WTC11 (cell line): Measurements from ENCODE around the gene NARS2. TPM values are rescaled to one million over a fixed set of nuclear protein-coding genes. Genes with fewer than 3 reads are reported as not detected.

Experiments
- ELF4 ChIP-seq: sonication (generic); formaldehyde crosslinking; IDR thresholded peaks from 2 replicates; pipeline ENCODE4 v1.8.1; 2022; ENCODE audit warnings: low read depth, mild to moderate bottlenecking, moderate library complexity, missing genetic modification reagents
- FOXP4 ChIP-seq: sonication (generic); formaldehyde crosslinking; IDR thresholded peaks from 2 replicates; pipeline ENCODE4 v1.8.0; 2022; ENCODE audit warnings: mild to moderate bottlenecking, missing genetic modification reagents
- GABPB1 ChIP-seq: sonication (generic); formaldehyde crosslinking; IDR thresholded peaks from 2 replicates; pipeline ENCODE4 v1.8.1; 2023; ENCODE audit warnings: mild to moderate bottlenecking, missing genetic modification reagents
- KAT7 ChIP-seq: sonication (generic); formaldehyde crosslinking; IDR thresholded peaks from 2 replicates; pipeline ENCODE4 v1.8.1; 2023; ENCODE audit warnings: missing genetic modification reagents, mild to moderate bottlenecking, borderline replicate concordance
- NFYB ChIP-seq: sonication (generic); formaldehyde crosslinking; conservative IDR thresholded peaks from 2 replicates; pipeline ENCODE4 v1.8.0; 2022; ENCODE audit warnings: low read depth, missing genetic modification reagents
- ZNF138 ChIP-seq: sonication (generic); formaldehyde crosslinking; conservative IDR thresholded peaks from 2 replicates; pipeline ENCODE4 v1.8.1; 2022; ENCODE audit warnings: mild to moderate bottlenecking, moderate library complexity, missing genetic modification reagents
- ZNF317 ChIP-seq: sonication (generic); formaldehyde crosslinking; IDR thresholded peaks from 2 replicates; pipeline ENCODE4 v1.8.1; 2023; ENCODE audit warnings: low read depth, mild to moderate bottlenecking, moderate library complexity, missing genetic modification reagents, borderline replicate concordance
- ZNF396 ChIP-seq: fragments of 250-450 bp; sonication (Bioruptor Pico); IDR thresholded peaks from 2 replicates; pipeline ENCODE4 v1.8.0; 2021; ENCODE audit warnings: mild to moderate bottlenecking, moderate library complexity, borderline replicate concordance
- ZNF423 ChIP-seq: fragments of 250-450 bp; sonication (Bioruptor Pico); IDR thresholded peaks from 2 replicates; pipeline ENCODE4 v2.1.2; 2022; ENCODE audit warnings: mild to moderate bottlenecking, moderate library complexity
- total RNA-seq: library from RNA; stranded (reverse); gene quantifications from 3 replicates; pipeline ENCODE4 v1.2.3, GENCODE V29; 2021
- TF ChIP-seq, protein P1 (sequence below): sonication (generic); formaldehyde crosslinking; IDR thresholded peaks from 2 replicates; pipeline ENCODE4 v1.8.1; 2023; ENCODE audit warnings: mild to moderate bottlenecking, missing genetic modification reagents, borderline replicate concordance
- TF ChIP-seq, protein P2 (sequence below): sonication (generic); formaldehyde crosslinking; IDR thresholded peaks from 2 replicates; pipeline ENCODE4 v1.8.0; 2023; ENCODE audit warnings: missing genetic modification reagents, mild to moderate bottlenecking, borderline replicate concordance
- TF ChIP-seq, protein P3 (sequence below): sonication (generic); formaldehyde crosslinking; IDR thresholded peaks from 2 replicates; pipeline ENCODE4 v1.8.0; 2022; ENCODE audit warnings: missing genetic modification reagents
- TF ChIP-seq, protein P4 (sequence below): sonication (generic); formaldehyde crosslinking; conservative IDR thresholded peaks from 2 replicates; pipeline ENCODE4 v1.8.1; 2022; ENCODE audit warnings: mild to moderate bottlenecking, missing genetic modification reagents

Gene NARS2
- total RNA-seq, 1 experiment from 2014 or later, result 36.4 TPM

DNA sequence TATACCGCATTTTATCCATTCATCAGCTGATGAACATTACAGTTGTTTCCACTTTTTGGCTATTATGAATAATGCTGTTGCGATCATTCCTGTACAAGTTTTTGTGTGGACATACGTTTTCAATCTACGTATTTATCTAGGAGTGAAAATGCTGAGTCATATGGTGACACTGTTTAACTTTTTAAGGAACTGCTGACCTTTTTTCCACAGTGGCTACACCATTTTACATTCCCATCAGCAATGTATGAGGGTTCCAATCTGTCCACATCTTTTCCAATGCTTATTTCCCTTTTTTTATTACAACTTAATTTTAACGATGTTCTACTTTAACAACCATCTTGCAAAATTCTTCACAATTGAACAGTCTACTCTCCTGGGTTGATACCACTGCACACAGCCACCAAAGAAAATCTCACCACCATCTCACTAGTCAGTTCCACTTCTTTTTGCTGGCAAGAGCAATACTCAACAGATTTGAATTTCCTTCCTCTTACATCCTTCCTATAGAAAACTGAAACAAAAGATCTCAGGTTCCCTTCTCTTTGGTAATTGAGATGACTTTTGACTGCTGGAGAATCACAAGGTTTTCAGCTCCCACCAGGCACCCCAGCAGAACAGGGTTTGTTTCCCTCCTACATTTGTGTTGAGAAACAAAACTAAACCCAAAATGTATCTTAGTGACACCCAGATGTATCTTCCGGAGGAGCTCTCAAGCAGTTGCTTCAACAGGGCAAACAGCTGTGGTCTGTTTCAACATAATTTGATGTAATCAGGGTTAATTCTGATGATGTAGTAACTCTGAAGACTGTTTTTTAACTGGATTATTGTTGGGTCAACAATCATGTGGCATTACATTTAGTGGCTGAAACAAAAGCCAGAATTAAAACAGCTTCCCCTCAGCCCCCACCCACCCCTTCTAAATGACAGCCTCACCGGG, 150.1 kb downstream of the NARS2 start (continued):
- TF ChIP-seq, protein P1, sequence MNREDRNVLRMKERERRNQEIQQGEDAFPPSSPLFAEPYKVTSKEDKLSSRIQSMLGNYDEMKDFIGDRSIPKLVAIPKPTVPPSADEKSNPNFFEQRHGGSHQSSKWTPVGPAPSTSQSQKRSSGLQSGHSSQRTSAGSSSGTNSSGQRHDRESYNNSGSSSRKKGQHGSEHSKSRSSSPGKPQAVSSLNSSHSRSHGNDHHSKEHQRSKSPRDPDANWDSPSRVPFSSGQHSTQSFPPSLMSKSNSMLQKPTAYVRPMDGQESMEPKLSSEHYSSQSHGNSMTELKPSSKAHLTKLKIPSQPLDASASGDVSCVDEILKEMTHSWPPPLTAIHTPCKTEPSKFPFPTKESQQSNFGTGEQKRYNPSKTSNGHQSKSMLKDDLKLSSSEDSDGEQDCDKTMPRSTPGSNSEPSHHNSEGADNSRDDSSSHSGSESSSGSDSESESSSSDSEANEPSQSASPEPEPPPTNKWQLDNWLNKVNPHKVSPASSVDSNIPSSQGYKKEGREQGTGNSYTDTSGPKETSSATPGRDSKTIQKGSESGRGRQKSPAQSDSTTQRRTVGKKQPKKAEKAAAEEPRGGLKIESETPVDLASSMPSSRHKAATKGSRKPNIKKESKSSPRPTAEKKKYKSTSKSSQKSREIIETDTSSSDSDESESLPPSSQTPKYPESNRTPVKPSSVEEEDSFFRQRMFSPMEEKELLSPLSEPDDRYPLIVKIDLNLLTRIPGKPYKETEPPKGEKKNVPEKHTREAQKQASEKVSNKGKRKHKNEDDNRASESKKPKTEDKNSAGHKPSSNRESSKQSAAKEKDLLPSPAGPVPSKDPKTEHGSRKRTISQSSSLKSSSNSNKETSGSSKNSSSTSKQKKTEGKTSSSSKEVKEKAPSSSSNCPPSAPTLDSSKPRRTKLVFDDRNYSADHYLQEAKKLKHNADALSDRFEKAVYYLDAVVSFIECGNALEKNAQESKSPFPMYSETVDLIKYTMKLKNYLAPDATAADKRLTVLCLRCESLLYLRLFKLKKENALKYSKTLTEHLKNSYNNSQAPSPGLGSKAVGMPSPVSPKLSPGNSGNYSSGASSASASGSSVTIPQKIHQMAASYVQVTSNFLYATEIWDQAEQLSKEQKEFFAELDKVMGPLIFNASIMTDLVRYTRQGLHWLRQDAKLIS (CRISPR knock-in tag), result no peak
- TF ChIP-seq ZNF138 (CRISPR knock-in tag) (no peak), ZNF396 (CRISPR knock-in tag) (no peak), GABPB1 (no peak), ZNF317 (CRISPR knock-in tag) (no peak), NFYB (no peak), ELF4 (CRISPR knock-in tag) (no peak), ZNF423 (CRISPR knock-in tag) (no peak), KAT7 (no peak), FOXP4 (no peak)
- TF ChIP-seq, protein P2, sequence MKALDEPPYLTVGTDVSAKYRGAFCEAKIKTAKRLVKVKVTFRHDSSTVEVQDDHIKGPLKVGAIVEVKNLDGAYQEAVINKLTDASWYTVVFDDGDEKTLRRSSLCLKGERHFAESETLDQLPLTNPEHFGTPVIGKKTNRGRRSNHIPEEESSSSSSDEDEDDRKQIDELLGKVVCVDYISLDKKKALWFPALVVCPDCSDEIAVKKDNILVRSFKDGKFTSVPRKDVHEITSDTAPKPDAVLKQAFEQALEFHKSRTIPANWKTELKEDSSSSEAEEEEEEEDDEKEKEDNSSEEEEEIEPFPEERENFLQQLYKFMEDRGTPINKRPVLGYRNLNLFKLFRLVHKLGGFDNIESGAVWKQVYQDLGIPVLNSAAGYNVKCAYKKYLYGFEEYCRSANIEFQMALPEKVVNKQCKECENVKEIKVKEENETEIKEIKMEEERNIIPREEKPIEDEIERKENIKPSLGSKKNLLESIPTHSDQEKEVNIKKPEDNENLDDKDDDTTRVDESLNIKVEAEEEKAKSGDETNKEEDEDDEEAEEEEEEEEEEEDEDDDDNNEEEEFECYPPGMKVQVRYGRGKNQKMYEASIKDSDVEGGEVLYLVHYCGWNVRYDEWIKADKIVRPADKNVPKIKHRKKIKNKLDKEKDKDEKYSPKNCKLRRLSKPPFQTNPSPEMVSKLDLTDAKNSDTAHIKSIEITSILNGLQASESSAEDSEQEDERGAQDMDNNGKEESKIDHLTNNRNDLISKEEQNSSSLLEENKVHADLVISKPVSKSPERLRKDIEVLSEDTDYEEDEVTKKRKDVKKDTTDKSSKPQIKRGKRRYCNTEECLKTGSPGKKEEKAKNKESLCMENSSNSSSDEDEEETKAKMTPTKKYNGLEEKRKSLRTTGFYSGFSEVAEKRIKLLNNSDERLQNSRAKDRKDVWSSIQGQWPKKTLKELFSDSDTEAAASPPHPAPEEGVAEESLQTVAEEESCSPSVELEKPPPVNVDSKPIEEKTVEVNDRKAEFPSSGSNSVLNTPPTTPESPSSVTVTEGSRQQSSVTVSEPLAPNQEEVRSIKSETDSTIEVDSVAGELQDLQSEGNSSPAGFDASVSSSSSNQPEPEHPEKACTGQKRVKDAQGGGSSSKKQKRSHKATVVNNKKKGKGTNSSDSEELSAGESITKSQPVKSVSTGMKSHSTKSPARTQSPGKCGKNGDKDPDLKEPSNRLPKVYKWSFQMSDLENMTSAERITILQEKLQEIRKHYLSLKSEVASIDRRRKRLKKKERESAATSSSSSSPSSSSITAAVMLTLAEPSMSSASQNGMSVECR, result no peak
- TF ChIP-seq, protein P3, sequence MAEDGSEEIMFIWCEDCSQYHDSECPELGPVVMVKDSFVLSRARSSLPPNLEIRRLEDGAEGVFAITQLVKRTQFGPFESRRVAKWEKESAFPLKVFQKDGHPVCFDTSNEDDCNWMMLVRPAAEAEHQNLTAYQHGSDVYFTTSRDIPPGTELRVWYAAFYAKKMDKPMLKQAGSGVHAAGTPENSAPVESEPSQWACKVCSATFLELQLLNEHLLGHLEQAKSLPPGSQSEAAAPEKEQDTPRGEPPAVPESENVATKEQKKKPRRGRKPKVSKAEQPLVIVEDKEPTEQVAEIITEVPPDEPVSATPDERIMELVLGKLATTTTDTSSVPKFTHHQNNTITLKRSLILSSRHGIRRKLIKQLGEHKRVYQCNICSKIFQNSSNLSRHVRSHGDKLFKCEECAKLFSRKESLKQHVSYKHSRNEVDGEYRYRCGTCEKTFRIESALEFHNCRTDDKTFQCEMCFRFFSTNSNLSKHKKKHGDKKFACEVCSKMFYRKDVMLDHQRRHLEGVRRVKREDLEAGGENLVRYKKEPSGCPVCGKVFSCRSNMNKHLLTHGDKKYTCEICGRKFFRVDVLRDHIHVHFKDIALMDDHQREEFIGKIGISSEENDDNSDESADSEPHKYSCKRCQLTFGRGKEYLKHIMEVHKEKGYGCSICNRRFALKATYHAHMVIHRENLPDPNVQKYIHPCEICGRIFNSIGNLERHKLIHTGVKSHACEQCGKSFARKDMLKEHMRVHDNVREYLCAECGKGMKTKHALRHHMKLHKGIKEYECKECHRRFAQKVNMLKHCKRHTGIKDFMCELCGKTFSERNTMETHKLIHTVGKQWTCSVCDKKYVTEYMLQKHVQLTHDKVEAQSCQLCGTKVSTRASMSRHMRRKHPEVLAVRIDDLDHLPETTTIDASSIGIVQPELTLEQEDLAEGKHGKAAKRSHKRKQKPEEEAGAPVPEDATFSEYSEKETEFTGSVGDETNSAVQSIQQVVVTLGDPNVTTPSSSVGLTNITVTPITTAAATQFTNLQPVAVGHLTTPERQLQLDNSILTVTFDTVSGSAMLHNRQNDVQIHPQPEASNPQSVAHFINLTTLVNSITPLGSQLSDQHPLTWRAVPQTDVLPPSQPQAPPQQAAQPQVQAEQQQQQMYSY, result no peak
- TF ChIP-seq, protein P4, sequence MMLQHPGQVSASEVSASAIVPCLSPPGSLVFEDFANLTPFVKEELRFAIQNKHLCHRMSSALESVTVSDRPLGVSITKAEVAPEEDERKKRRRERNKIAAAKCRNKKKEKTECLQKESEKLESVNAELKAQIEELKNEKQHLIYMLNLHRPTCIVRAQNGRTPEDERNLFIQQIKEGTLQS, result no peak
- TF ChIP-seq, all 79 proteins: peak for 0
